HG03521 (cell line): ENCODE data around the gene ZNF593OS.
A peak's percentile ranks its signal among the peaks of the same experiment; 100 is the strongest.

Experiments
- ATAC-seq: cut with Tn5 transposase; IDR thresholded peaks from one replicate; pipeline ENCODE4 v1.9.1; 2021; ENCODE audit warnings: mild to moderate bottlenecking, moderate library complexity; ENCODE audit not compliant: unreplicated experiment

ZNF593OS gene

GRCh38 chr1:26184883-26185282 lies 13.3 kb upstream of the ZNF593OS start:
- ATAC-seq = no peak

- ATAC-seq = no peak
These were observed 12.5 kb upstream of the ZNF593OS start for GRCh38 chr1:26184086-26184485.

DNA sequence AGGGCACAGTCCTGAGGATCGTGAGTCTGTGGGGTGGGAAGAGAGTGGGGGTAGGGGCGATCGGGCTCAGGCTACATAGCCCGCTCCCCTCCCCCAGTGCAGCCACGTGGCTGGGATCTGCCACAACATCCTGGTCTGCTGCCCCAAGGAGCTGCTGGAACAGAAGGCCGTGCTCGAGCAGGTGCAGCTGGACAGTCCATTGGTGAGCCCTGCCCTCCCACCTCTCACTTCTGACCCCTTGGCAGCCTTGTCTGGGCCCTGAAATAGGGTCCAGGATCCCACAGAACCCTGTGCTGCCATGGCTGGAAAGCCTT lies 10.7 kb upstream of the ZNF593OS start:
- no peak for ATAC-seq

DNA sequence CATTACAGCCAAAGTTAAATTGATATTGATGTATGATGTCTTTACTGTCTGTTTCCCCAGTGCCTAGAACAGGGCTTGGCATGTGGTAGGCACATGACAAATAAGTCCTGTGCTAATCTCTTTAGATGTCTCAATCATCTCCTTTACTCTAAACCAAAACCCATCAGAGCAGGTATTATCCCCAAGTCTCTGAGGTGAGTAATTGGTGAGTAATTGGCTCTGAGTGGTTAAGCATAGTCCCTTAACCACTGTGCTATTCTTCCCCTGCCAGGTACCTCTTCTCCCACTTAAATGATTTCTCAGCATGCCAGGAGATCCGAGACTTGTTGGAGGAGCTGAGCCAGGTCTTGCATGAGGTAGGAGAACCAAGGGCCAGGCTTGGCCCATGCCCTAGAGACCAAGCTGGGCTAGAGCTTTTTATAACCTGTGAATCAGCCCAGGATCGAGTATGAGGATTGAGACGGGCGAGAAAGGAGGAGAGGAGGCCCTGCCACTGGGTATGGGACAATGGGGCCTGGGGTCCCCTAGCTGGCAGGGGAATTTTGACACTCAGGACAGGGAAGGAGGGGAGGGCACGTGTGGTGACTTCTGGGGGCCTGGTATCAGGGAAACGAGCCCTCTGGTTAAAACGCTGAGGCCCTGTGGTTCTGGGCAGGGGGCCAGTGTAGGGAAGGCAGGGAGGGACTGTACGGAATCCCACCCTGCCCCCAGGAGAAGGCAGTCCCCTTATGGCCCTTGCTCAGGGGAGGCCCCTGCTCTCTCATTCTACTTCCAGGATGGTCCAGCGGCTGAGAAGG lies 10.2 kb upstream of the ZNF593OS start:
- no peak for ATAC-seq

GRCh38 chr1:26180010-26180506 lies 8.4 kb upstream of the ZNF593OS start:
- ATAC-seq = no peak

GRCh38 chr1:26177182-26177684 lies 5.6 kb upstream of the ZNF593OS start, which contains the start of gene CNKSR1:
Gene CNKSR1 (plus strand): TSS chr1:26177491. CDS start chr1:26177548, 57 bp downstream.
- ATAC-seq = no peak

DNA sequence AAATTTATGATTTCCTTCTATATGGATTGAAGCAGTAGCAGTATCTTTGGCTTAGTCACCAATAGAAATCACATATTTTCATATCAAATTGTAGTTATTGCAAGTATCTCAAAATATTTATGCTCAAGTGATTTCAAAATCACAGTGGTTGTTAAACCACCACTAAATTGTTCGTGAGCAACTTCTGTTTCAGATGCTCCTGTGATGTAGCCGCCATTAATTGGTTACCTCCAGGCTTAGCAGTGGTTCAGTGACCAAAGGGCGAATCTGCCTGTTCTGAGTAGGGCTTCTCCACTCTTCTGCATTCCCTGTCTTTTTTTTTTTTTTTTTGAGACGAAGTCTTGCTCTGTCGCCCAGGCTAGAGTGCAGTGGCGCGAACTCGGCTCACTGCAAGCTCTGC lies 3.7 kb upstream of the ZNF593OS start:
- no peak for ATAC-seq

DNA sequence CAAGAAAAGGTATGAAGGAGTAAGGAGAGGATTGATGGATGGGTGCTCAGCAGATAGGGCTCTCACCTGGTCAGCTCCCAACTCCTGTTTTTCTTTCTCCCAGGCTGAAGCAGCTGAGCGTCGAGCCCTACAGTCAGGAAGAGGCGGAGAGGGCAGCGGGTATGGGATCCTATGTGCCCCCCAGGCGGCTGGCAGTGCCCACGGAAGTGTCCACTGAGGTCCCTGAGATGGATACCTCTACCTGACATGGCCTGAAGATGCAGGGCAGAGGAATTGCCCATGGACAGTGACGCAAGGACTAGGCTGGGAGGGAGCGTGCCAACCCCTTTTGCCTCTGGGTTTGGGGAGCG lies 1.2 kb downstream of the ZNF593OS start:
- no peak for ATAC-seq

GRCh38 chr1:26169669-26170471 lies 1.8 kb downstream of the ZNF593OS start, which contains the start of gene ZNF593:
Gene ZNF593 (plus strand): TSS chr1:26169908. CDS start chr1:26169984, 76 bp downstream.
- peak; percentile 87 for ATAC-seq

GRCh38 chr1:26169198-26169554 lies 2.5 kb downstream of the ZNF593OS start:
- no peak for ATAC-seq

DNA sequence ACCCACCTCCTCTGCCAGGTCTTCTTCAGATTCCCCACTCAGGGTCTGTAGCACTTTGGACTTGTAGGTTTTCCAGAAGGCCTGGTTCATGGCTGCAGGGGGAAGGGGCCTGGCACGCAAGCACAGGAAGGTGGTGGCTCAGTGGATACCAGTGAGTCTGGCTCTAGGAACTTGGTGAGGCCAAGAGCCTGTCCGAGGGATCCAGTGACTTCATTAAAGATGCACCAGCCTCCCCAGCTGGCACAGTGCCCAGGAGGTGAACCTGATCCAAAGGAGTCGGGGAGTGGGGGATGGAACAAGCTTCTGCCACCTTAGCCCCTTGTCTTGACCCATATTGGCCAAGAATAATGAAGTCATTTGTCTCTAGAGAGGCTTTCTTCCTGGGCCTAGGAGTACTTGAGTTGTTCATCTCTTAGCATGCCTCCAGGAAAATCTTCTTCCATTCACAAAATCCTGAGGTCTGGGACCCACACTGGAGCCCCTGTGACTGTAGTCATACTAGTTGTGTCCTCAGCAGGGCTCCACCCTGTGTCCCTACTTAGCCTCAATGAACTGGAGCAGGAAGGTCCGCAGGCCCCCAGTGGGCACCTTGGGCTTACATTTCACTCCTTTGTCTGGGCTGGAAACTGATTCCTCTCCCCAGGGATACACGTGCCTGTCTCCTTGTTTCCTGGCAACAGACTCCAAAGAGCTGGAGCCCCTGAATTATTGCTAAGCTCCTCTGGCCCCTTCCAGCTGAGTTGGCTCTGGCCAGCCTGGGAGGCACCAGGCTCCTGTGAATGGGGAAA lies 3.0 kb downstream of the ZNF593OS start, which contains the start of gene C1orf232:
Gene C1orf232 (minus strand): TSS at position 554 of the 788 bp plus-strand sequence. CDS start 464 bp downstream, at position 90.
- no peak for ATAC-seq

GRCh38 chr1:26166719-26167281 lies 4.8 kb downstream of the ZNF593OS start:
- ATAC-seq = no peak

GRCh38 chr1:26164861-26165842 lies 6.5 kb downstream of the ZNF593OS start:
- ATAC-seq = no peak

DNA sequence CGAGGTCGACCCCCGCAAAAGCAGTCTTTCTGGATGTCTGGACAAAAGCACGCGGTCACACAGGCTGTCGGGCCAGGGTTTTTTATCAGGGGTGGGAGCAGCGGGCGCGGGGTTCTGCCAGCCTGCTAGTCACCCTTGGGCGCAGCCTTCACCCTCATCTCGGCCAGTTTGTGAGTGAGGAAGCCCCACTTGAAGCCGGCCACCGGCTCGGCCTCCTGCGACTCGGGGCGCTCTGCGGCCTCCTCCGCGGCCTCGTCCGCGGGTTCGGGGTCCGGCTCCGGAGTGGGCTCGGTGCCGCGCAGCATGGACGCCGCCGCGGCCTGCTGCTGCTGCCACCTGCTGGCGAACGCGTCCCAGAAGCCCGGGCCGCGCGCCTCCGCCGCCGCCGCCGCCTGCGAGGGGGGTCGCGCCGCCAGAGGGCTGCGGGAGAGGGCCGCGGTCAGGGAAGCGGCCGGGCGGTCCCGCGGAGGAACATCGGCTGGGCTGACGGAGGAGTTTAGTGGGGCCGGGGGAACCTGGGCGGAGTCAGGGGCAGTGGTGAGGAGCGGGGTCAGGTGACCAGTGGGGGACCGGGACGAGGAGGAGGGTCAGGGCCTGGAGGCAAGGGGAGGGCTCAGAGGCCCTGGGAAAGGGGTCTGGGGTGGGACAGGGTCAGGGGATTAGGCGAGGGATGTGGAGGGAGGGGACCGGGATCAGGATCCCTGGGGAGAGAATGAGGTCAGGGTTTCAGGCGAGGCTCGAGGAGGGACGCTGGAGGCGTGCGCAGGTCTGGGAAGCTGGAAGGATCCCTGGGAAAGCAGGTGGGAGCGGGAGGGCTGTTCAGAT lies 7.4 kb downstream of the ZNF593OS start:
- no peak for ATAC-seq

- ATAC-seq = no peak
These were observed 8.0 kb downstream of the ZNF593OS start for GRCh38 chr1:26163684-26164035.

GRCh38 chr1:26162220-26162709 lies 9.4 kb downstream of the ZNF593OS start:
- ATAC-seq = no peak

- ATAC-seq = no peak
These were observed 10.0 kb downstream of the ZNF593OS start for GRCh38 chr1:26161415-26162219.
